Endothelial cell of umbilical vein (primary cell): Measurements from ENCODE around the gene ALLC.

Source experiments
- CTCF ChIP-seq, 2 donors: IDR thresholded peaks; 1 replicate in 1 of 2; 2 replicates in 1 of 2; pipeline ENCODE4 v1.5.1; 2011; ENCODE audit warnings: low read length in 2 of 2, mild to moderate bottlenecking in 2 of 2, moderate library complexity in 2 of 2, control low read depth in 1 of 2, inconsistent platforms in 1 of 2, low read depth in 1 of 2; ENCODE audit not compliant: insufficient read depth in 1 of 2; ENCODE audit errors: extremely low read depth in 1 of 2
- JUN ChIP-seq: IDR thresholded peaks from 2 replicates; pipeline ENCODE4 v1.6.1; 2011; ENCODE audit warnings: borderline replicate concordance, low read depth; ENCODE audit not compliant: insufficient read length, insufficient read depth
- MAX ChIP-seq: IDR thresholded peaks from 2 replicates; pipeline ENCODE4 v1.6.1; 2011; ENCODE audit not compliant: insufficient read depth, insufficient read length
- POLR2A ChIP-seq: IDR thresholded peaks from 2 replicates; pipeline ENCODE4 v1.6.1; 2012; ENCODE audit warnings: low read depth, mild to moderate bottlenecking, control low read depth, low read length
- POLR2AphosphoS5 ChIP-seq: IDR thresholded peaks from 2 replicates; pipeline ENCODE4 v1.6.1; 2012; ENCODE audit warnings: low read depth, mild to moderate bottlenecking, control low read depth, low read length, moderate library complexity; ENCODE audit not compliant: insufficient read depth

GRCh38 chr2:3624059-3624794, 33.8 kb upstream of the ALLC start:
- TF ChIP-seq CTCF (IDR thresholded peaks at IDR 0.05; ENCODE audit: extremely low read depth in 1 of 2, insufficient read depth in 1 of 2, low read depth in 1 of 2, low read length in 2 of 2) (no peak), JUN (no peak), POLR2AphosphoS5 (no peak), POLR2A (no peak), MAX (no peak)
